ENCODE results near the gene PLPP7.
"Not testable (repeated sequence)": the region's sequence is repeated elsewhere in the genome, so short reads cannot be mapped to it uniquely, and the experiment has no call there.

PLPP7 gene

DNA sequence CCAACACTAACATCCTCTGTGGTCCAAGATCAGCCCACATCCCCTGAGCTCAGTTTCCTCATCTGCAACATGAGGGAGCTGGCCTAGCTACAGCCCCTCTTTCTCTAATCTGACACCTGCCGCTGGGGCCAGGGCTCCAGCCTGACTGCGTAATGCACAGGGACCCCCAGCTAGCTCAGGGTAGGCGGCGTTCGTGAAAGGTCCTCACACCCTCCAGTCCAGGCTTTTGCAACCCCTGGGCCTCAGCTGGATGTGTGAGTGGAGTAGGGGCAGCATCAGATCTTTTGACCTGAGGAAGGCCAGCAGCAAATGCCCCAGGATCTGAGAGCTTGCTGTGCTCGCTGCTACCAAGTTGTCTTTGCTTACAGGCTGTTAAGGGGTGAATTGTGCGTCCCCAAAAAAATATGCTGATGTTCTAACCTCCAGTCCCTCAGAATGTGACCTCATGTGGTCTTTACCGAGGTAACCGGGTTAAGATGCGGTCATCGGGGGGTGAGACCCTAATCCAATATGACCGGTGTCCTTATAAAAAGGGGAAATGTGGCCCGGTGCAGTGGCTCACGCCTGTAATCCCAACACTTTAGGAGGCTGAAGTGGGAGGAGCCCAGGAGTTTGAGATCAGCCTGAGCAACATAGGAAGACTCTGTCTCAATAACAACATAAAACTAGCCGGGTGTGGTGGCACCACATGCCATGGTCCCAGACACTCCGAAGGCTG is 47.8 kb downstream of the PLPP7 start:
- DNase-seq, result no peak

DNA sequence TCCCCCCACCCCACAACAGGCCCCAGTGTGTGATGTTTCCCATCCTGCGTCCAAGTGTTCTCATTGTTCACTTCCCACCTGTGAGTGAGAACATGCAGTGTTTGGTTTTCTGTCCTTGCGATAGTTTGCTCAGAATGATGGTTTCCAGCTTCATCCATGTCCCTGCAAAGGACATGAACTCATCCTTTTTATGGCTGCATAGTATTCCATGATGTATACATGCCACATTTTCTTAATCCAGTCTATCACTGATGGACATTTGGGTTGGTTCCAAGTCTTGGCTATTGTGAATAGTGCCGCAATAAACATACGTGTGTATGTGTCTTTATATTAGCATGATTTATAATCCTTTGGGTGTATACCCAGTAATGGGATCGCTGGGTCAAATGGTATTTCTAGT is 49.7 kb downstream of the PLPP7 start:
- DNase-seq, result not testable (repeated sequence)

DNA sequence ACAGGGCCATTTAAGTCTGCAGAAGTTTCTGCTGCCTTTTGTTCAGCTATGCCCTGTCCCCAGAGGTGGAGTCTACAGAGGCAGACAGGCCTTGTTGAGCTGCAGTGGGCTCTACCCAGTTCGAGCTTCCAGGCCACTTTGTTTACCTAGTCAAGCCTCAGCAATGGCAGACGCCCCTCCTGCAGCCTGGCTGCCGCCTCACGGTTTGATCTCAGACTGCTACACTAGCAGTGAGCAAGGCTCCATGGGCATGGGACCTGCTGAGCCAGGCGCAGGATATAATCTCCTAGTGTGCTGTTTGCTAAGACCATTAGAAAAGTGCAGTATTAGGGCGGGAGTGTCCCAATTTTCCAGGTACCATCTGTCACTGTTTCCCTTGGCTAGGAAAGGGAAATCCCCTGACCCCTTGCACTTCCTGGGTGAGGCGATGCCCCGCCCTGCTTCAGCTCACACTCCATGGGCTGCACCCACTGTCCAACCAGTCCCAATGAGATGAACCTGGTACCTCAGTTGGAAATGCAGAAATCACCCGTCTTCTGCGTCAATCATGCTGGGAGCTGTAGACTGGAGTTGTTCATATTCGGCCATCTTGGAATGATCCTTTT is 55.5 kb downstream of the PLPP7 start:
- DNase-seq, result not testable (repeated sequence)

DNA sequence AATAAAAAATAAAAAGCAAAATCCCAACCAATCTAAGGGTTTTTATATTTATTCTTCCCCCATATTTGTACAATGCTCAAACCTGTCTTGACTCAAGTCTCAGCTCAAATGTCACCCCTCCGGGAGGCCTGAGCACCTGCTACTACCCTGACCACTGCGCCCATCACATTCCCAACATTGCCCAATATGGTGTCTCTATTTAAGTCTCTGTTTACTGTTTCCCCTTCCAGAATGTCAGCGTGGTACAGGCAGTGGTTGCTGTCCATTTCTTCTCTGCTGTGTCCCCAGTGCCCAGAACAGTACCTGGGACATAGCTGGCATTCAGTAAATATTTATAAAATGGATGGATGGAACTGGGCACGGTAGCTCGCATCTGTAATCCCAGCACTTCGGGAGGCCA is 57.0 kb downstream of the PLPP7 start:
- no peak for DNase-seq

DNA sequence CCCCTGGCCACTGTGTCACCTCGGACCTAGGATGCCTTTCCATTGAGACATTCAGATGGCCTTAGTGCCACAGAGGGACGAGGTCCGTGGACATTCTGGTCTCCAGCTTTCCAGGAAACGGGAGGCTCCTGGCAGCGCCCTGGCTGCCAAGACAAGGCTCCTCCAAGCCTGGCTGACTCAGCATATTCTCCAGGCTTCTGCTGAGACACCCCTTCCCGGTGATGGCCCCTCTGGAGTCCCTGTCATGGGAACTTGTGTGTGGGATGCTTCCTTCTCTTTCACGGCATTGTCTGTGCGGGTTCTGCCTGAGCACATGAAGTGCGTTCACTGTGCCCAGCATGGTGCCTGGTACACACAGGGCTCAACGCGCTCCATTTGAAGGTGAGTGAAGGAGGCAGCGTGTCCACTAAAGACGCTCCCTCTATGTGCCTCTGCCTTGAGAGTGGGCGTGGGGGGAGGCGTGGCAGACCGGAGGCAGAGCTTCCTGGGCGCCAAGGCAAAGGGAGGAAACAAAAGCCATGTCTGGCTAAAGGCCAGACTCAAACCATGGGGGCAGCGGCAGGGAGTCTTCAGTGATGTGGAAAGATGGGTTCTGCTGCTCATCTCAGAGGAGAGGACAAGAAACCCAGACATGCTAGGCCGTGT is 58.0 kb downstream of the PLPP7 start:
- DNase-seq, result no peak

DNA sequence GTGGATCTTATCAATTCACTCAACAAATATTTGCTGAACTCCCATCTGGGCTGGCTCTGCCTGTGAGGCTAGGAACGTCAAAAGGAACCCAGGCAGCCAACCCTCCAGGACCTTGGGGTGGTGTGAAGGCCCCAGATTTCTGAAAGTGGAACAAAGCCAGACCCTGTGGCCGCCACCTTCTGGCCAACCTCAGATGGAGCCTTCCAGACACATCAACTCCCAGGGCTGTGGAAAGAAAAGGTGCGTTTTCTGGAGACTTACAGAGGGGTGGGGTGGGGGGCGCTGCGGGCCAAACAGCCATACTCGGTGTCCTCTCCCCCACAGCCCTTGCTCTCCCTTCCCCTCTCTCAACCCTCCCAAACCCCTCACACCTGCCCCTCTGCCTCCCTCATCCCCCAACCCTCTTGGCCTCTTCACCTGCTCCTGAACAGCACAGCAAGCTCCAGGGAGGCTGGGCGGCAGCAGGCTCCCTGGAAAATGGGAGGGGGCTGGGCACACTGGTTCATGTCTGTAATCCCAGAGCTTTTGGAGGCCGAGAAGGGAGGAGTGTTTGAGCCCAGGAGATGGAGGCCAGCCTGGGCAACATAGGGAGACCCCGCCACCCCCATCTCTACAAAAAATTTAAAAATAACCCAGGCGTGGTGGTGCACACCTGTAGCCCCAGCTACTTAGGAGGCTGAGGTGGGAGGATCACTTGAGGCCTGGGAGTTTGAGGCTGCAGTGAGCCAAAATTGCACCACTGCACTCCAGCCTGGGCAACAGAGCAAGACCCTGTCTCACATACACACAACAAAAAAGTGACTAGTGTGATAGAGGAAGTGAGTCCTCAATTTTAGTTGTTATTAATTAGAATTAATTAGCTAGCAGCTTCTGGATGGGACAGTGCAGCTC is 59.4 kb downstream of the PLPP7 start:
- DNase-seq, result no peak

DNA sequence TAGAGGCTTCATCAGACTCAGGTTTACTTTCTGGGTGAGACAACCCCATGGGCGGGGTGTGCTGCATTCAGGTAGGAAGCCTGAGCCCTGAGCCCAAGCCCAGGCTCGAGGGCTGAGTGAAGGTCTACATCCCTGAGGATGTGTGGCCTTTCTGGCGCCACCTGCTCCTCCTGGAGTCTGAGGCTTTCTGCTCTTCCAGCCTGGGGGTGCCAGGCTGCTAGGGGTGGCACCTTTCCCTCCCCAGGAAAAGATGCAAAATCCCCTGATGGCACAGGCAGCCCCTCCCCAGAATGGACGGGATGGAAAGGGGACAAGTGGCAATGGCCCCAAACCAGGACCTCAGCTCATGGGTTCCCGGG is 60.0 kb downstream of the PLPP7 start:
- DNase-seq, result no peak

DNA sequence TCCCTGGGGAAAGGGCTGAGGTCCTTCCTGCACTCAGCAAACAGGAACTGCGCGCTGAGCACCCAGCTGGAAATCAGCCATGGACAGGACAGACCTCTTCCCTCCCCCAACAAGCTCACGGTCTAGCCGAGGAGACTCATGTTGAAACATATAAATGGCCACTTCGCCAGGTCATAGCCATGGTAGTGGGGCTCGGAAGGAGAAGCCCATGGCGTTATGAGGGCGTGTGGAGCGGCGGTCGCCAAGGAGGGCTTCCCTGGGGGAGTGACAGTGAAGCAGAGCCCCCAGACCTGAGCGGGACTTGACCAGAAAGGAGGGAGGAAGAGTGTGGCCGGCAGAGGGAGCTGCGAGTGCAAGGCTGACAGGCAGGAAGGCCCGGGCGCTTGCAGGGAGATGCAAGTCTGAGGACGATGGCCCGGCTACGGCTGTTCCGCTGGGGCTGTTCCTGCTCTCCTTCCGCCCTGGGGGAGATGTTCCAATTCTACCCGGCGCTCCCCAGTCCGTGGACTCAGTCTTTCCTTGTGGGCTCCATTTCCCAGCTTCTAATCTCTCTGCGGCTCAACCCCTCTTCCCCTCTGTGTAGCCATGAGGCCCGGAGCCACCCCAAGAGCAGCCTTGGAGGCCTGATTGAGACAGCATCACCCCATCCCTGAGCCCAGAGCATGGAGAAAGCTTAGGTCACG is 60.5 kb downstream of the PLPP7 start:
- peak; percentile 84 for DNase-seq

DNA sequence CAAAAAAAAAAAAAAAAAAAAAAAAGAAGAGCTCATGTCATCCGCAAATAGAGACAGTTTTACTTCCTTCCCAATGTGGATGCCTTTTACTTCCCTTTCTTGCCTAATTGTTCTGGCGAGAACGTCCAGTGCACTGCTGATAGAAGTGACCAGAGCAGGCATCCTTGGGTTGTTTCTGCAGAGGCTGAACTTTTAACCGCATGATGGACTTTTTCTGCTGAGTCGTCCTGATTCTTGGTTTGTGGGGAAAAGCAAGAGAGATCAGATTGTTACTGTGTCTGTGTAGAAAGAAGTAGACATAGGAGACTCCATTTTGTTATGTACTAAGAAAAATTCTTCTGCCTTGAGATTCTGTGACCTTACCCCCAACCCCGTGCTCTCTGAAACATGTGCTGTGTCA is 67.0 kb downstream of the PLPP7 start:
- not testable (repeated sequence) for DNase-seq

DNA sequence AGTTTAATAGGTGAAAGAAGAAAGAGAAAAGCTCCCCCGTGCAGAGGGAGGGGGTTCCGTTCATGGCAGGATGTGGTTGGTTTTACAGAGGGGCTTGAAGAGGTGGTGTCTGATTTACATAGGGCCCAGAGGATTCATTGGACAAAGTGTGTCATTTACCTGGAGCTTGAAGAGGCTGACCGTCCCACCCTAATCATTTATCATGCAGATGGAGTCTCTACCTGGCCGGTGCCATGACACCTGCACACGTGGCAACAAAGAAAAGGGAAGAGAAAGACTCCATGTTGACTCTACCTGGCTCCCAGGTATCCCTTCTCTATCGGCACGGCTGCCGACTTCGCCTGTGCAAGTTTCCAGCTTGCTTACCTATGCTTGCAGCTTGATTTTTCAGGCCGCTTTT is 69.0 kb downstream of the PLPP7 start:
- DNase-seq, result no peak

All from T-helper 9 cell (primary cell).